Activated naive CD8-positive, alpha-beta T cell treated with anti-CD3 and anti-CD28 coated beads, Interleukin-2, amount 50 U/mL, for 24 hours (primary cell): ENCODE data around the gene GLRA2.
"Not testable (repeated sequence)": the region's sequence is repeated elsewhere in the genome, so short reads cannot be mapped to it uniquely, and the experiment has no call there.

Experiments used
- ATAC-seq: fragments of 150-1000 bp; cut with Tn5 transposase; one replicate; pipeline ENCODE4 v1.10.0; 2021
- DNase-seq: peaks from one replicate; pipeline ENCODE4 v3.0.0; 2021
- H3K27ac Mint-ChIP-seq: one replicate; pipeline ENCODE4 v1.8.0; 2021; ENCODE audit warnings: mild to moderate bottlenecking, mixed read lengths
- H3K27me3 Mint-ChIP-seq: one replicate; pipeline ENCODE4 v1.8.0; 2021; ENCODE audit warnings: mixed read lengths
- H3K36me3 Mint-ChIP-seq: one replicate; pipeline ENCODE4 v1.8.0; 2021; ENCODE audit warnings: low read depth, mixed read lengths
- H3K4me1 Mint-ChIP-seq: one replicate; pipeline ENCODE4 v1.8.0; 2021; ENCODE audit warnings: mixed read lengths
- H3K4me3 Mint-ChIP-seq: one replicate; pipeline ENCODE4 v1.8.0; 2021; ENCODE audit warnings: mild to moderate bottlenecking, moderate library complexity, mixed read lengths
- H3K9me3 Mint-ChIP-seq: one replicate; pipeline ENCODE4 v1.8.0; 2021; ENCODE audit warnings: mixed read lengths

GLRA2 gene

DNA sequence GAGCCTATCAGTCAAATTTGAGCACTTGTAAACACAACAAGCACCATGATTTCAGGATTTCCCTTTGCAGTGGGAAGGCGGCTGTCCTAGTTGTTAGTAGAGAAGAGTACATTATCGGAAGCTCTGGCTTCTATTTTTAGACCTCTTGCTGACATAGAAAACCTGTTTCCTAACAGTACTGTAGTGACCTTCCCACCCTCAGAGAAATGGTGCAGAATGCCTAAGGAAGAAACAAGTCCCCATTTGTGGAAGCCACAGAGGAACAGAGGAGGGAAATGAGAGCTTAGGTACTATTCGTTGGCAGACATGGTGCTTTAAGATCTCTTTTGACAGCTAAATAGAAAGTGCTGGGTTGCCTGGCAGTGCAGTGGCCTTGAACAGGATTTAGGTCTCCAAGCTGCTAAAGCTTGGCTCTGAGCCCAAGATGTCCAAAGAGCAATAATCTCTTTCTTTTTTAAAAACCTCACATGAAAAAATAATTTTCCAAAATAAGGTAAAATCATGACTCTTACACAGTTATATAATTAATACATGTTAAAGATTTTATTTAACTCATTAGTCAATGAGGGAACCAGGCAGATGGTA, 24.9 kb downstream of the GLRA2 start:
- H3K27ac Mint-ChIP-seq, result no peak overlapping the region
- no peaks in the 10 kb centered on the region for H3K9me3 Mint-ChIP-seq
- no peaks in the 10 kb centered on the region for H3K36me3 Mint-ChIP-seq
- no peaks in the 10 kb centered on the region for H3K4me1 Mint-ChIP-seq
- H3K27me3 Mint-ChIP-seq, result peaks cover 2% of the 10 kb centered on the region
- DNase-seq (no peak), ATAC-seq (no peak)
- no peak overlapping the region for H3K4me3 Mint-ChIP-seq

DNA sequence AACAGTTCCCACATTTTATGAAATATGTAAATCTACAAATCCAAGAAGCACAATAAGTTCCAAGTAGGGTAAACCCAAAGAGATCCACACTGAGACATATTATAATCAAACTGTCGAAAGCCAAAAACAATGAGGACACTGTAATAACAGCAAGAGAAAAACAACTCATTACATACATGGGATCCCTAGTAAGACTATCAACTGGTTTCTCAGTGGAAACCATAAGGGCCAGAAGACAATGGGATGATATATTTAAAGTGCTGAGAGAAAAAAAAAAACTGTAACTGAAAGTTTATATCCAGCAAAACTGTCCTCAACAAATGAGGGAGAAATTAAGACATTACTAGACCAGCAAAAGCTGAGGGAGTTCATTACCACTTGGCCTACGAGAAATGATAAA, 34.7 kb downstream of the GLRA2 start:
- no peaks in the 10 kb centered on the region for H3K4me1 Mint-ChIP-seq
- DNase-seq, result no peak
- H3K9me3 Mint-ChIP-seq, result peaks cover 12% of the 10 kb centered on the region
- no peak for ATAC-seq
- no peaks in the 10 kb centered on the region for H3K27me3 Mint-ChIP-seq
- H3K4me3 Mint-ChIP-seq, result no peak overlapping the region
- H3K27ac Mint-ChIP-seq, result no peak overlapping the region
- no peaks in the 10 kb centered on the region for H3K36me3 Mint-ChIP-seq

DNA sequence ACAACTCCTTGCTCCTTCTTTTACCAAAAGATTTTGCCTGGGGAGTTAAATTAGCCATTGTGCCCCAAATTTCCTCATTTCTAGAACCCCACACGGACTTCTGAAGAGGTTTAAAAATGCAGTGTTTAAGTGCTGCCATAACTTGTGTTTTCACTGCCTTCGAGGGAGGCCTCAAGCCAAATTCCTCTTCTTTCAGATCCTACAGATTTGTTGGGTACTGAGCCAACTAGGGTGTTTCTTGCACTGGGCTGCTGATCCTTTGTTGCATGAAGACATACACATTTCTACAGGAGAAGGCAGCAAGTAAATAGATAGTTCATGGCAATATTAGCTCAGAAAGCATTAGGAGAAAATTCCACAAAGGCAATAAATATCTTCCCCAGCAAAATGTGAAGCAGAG, 43.8 kb downstream of the GLRA2 start:
- DNase-seq, result no peak
- Mint-ChIP-seq H3K9me3 (no peaks in the 10 kb centered on the region), H3K27me3 (no peaks in the 10 kb centered on the region), H3K4me3 (no peak overlapping the region), H3K4me1 (no peaks in the 10 kb centered on the region), H3K36me3 (no peaks in the 10 kb centered on the region), H3K27ac (no peak overlapping the region)
- no peak for ATAC-seq

DNA sequence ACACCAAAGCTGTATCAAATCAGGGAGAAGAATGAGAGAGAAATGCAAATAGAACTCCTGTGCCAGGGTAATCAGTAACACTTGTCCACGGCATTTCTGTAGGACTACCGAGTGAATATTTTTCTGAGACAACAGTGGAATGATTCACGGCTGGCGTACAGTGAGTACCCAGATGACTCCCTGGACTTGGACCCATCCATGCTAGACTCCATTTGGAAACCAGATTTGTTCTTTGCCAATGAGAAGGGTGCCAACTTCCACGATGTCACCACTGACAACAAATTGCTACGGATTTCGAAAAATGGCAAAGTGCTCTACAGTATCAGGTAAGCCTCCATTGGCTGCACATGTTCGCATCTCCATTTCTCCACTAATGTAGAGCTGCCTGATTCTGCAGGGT, 51.7 kb downstream of the GLRA2 start:
- Mint-ChIP-seq H3K27ac (no peak overlapping the region), H3K4me1 (no peaks in the 10 kb centered on the region), H3K27me3 (no peaks in the 10 kb centered on the region), H3K4me3 (no peak overlapping the region), H3K36me3 (no peaks in the 10 kb centered on the region), H3K9me3 (no peaks in the 10 kb centered on the region)
- ATAC-seq (no peak), DNase-seq (no peak)

DNA sequence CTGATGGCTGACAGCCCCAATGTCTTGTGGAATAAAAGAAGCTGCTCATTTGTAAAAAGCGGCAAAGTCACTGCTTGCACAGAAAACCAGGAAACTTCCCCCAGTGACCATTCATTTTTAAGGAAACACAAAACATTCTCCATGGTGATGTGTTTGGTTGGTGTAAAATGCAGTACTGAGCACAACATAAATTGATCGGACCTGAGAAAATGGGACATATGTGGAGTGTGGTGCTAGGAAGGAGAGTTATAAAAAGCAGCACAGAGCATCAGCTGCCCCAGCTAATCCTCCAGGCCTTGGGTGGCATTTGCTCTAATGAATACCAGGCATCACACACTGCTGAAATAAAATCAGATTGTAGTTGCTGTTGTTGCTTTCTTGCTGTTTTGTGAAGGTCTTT, 55.2 kb downstream of the GLRA2 start:
- DNase-seq, result no peak
- no peaks in the 10 kb centered on the region for H3K36me3 Mint-ChIP-seq
- H3K27me3 Mint-ChIP-seq, result no peaks in the 10 kb centered on the region
- H3K4me1 Mint-ChIP-seq, result no peaks in the 10 kb centered on the region
- no peak overlapping the region for H3K4me3 Mint-ChIP-seq
- no peak overlapping the region for H3K27ac Mint-ChIP-seq
- ATAC-seq, result no peak
- no peaks in the 10 kb centered on the region for H3K9me3 Mint-ChIP-seq

DNA sequence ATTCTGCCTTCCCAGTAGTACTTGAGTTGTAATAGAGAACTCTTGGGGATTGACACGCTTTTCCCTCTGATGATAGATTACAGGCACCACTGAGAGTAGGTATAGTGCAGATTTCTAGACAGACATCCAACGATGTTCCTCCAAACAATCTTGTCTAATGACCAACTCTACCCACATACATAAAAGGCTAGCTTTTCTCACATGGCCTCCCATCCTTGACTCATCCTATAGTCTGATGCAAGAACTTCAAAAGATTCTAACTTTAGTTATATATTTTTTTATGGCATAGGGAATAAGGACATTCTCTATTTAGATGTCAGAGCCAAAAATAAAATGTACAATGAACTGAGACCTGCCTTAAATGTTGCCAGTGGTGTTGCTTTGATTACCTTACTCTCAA, 60.9 kb downstream of the GLRA2 start:
- H3K4me1 Mint-ChIP-seq, result no peaks in the 10 kb centered on the region
- H3K27ac Mint-ChIP-seq, result no peak overlapping the region
- H3K27me3 Mint-ChIP-seq, result no peaks in the 10 kb centered on the region
- H3K36me3 Mint-ChIP-seq, result no peaks in the 10 kb centered on the region
- ATAC-seq (no peak), DNase-seq (no peak)
- no peak overlapping the region for H3K4me3 Mint-ChIP-seq
- no peaks in the 10 kb centered on the region for H3K9me3 Mint-ChIP-seq

DNA sequence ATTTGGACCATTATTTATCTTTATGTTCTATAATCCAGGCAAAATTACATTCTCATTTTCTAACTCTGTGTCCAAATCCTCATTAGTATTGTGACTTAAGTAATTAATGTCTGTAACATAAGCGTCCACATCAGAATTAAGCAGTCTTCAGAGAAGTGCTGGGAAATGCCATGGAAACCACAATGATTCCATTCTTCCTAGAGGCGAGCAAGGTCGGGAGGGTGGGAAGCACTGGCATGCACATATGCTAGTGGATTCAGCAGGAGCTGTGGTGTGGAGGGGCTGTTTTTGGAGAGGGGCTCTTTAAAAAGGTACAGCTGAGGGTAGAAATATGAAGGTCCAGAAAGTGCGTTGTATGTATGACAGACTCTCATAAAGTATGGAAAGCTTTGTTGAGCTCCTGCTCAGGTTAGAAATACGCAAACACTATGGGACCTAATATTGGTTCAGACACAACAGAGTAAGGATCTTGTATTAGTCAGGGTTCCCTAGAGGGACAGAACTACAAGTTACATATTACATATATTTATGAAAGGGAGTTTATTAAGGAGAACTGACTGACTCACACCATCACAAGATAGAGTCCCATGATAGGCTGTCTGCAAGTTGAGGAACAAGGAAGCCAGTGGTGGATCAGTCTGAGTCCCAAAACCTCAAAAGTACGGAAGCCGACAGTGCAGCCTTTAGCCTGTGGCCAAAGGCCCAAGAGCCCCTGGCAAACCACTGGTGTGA, 61.5 kb downstream of the GLRA2 start:
- Mint-ChIP-seq H3K27ac (no peak overlapping the region), H3K4me3 (no peak overlapping the region), H3K27me3 (no peaks in the 10 kb centered on the region), H3K9me3 (no peaks in the 10 kb centered on the region), H3K4me1 (no peaks in the 10 kb centered on the region), H3K36me3 (no peaks in the 10 kb centered on the region)
- no peak for ATAC-seq
- no peak for DNase-seq

DNA sequence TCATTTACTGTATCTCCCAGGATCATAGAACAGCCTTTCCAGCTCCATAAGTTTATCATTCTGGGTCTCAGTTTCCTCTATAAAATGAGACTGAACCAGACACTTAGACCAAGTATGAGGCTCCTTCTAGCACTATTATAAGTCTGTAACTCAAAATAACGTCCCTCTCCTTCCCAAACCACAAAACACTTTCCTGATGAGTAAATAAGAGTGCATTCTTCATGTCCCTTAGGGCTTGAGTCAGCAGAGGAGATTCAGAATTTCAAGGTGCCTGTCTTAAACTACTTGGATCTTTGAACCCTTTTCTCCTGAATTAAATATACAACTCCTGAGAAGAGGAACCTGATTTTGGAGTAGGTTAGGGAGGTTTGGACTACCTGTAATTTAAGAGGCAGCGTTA, 62.6 kb downstream of the GLRA2 start:
- H3K27me3 Mint-ChIP-seq, result no peaks in the 10 kb centered on the region
- no peak overlapping the region for H3K27ac Mint-ChIP-seq
- no peak overlapping the region for H3K4me3 Mint-ChIP-seq
- no peak for ATAC-seq
- H3K4me1 Mint-ChIP-seq, result no peaks in the 10 kb centered on the region
- DNase-seq, result no peak
- no peaks in the 10 kb centered on the region for H3K9me3 Mint-ChIP-seq
- no peaks in the 10 kb centered on the region for H3K36me3 Mint-ChIP-seq

DNA sequence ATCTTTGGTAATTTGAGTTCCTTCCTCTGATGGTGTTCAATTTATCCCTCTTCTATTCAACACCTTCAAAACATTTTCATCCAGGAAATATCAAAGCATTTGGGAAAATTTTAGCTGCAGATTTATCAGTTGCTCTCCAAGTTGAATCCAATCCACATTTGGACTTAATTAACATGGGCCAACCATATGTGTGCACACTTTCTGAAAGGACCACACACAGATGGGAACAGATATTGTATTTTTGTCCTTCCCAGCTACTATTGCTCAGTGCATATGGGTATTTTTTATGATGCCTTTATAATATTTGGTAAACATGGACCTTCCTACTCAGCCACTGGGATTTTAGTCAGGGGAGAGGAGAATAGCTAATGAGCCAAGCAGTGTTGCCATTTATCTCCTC, 65.2 kb downstream of the GLRA2 start:
- no peak for ATAC-seq
- Mint-ChIP-seq H3K36me3 (no peaks in the 10 kb centered on the region), H3K4me1 (no peaks in the 10 kb centered on the region), H3K9me3 (no peaks in the 10 kb centered on the region), H3K27me3 (no peaks in the 10 kb centered on the region), H3K27ac (no peak overlapping the region), H3K4me3 (no peak overlapping the region)
- no peak for DNase-seq

DNA sequence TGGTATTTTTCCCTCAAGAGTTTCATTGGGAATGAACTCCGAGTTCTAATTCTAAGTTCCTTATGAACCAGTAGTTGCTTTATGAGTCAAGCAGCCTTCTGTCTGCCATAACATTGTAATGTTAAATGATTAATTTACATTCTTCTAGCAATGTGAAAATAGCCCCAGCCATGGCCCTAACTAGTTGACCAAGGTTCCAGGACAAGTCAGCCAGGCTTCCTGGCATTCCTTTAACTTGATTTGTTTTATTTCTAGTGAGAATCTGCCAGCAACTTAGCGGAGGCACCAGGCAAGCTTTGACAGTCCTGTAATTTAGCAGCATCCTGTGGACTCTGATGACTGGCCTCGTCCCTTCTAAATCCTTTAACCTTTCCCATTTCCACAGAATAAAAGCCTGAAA, 69.0 kb downstream of the GLRA2 start:
- ATAC-seq (no peak), DNase-seq (no peak)
- Mint-ChIP-seq H3K27ac (no peak overlapping the region), H3K27me3 (no peaks in the 10 kb centered on the region), H3K36me3 (no peaks in the 10 kb centered on the region), H3K4me3 (no peak overlapping the region), H3K4me1 (no peaks in the 10 kb centered on the region), H3K9me3 (no peaks in the 10 kb centered on the region)

DNA sequence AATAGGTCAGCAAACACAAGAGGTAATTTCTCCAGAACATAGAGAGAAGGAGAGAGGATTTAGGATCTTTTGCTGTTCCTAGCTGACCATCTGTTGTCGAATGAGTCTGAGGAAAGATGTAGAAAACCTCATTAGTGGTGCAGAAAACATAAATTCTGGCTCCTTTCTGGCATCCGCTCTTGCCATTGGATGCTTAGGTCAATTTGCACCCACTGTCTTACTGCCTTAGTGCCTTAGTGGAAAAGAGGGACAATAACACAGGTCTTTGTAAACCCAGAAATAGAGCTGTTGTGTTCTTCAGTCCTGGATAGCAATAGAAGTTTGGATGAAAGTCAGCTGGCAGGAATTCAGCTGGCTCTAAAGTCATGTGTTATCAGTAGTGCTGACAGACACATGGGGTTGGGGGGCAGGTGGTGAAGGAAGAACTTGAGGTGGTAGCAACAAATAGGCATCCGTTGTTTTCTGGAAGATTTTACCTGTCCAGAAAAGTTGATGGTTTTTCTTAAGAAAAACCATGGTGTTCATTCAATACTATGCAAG, 78.2 kb downstream of the GLRA2 start:
- H3K9me3 Mint-ChIP-seq, result peaks cover 4% of the 10 kb centered on the region

DNA sequence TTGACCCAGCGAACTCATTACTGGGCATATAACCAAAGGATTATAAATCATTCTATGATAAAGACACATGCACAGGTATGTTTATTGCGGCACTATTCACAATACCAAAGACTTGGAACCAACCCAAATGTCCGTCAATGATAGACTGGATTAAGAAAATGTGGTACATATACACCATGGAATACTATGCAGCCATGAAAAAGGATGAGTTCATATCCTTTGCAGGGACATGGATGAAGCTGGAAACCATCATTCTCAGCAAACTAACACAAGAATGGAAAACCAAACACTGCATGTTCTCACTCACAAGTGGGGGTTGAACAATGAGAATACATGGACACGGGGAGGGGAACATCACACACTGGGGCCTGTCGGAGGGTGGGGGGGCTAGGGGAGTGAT, 83.1 kb downstream of the GLRA2 start:
- not testable (repeated sequence) for H3K36me3 Mint-ChIP-seq, H3K27ac Mint-ChIP-seq, H3K9me3 Mint-ChIP-seq, H3K27me3 Mint-ChIP-seq, H3K4me3 Mint-ChIP-seq, ATAC-seq, H3K4me1 Mint-ChIP-seq, DNase-seq

More for the DNA sequence above, 78.2 kb downstream of the GLRA2 start:
- ATAC-seq (no peak), DNase-seq (no peak)
- Mint-ChIP-seq H3K27ac (no peak overlapping the region), H3K4me3 (no peak overlapping the region), H3K36me3 (no peaks in the 10 kb centered on the region), H3K4me1 (no peaks in the 10 kb centered on the region), H3K27me3 (no peaks in the 10 kb centered on the region)

DNA sequence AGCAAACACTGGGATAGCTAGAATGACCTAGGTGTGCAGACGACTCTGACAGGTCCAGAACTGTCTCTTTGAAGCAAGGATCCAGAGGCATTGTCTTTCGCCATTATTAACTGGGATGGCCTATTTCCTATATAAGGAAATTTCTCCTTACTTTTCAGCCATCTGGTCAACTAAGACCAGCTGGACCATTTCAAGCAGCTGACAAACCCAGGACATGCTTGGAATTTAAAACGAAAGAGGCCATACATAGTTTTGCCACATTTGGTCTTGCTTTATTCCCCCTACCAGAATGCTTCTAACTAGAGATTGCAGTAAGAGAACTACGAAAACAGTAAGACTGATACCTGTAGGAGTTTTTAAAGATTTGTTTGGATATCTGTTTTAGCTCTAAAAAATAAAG, 87.0 kb downstream of the GLRA2 start:
- DNase-seq (no peak), ATAC-seq (no peak)
- H3K36me3 Mint-ChIP-seq, result no peaks in the 10 kb centered on the region
- H3K4me3 Mint-ChIP-seq, result no peak overlapping the region
- H3K9me3 Mint-ChIP-seq, result no peaks in the 10 kb centered on the region
- H3K4me1 Mint-ChIP-seq, result no peaks in the 10 kb centered on the region
- no peak overlapping the region for H3K27ac Mint-ChIP-seq
- no peaks in the 10 kb centered on the region for H3K27me3 Mint-ChIP-seq

DNA sequence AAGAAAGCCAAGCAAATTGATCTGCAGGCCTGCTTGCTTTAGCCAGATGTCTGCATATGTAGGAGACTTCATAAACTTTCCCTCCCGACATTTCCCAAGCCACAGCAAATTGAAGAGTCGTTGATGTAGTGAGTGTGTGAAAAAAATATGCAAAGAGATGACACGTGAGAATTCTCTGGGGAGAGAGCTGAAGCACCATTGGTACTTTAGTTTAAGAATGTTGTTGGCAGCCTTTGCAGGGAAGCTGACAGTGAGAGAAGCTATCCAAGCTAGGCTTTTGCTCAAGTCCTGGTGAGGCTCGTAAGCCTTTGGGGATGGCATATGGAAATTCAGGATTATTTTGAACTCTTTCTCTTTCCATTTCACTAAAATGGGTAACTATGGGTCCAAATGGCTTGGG, 87.5 kb downstream of the GLRA2 start:
- Mint-ChIP-seq H3K4me3 (no peak overlapping the region), H3K27ac (no peak overlapping the region), H3K27me3 (no peaks in the 10 kb centered on the region), H3K36me3 (no peaks in the 10 kb centered on the region), H3K9me3 (no peaks in the 10 kb centered on the region), H3K4me1 (no peaks in the 10 kb centered on the region)
- ATAC-seq, result no peak
- no peak for DNase-seq

DNA sequence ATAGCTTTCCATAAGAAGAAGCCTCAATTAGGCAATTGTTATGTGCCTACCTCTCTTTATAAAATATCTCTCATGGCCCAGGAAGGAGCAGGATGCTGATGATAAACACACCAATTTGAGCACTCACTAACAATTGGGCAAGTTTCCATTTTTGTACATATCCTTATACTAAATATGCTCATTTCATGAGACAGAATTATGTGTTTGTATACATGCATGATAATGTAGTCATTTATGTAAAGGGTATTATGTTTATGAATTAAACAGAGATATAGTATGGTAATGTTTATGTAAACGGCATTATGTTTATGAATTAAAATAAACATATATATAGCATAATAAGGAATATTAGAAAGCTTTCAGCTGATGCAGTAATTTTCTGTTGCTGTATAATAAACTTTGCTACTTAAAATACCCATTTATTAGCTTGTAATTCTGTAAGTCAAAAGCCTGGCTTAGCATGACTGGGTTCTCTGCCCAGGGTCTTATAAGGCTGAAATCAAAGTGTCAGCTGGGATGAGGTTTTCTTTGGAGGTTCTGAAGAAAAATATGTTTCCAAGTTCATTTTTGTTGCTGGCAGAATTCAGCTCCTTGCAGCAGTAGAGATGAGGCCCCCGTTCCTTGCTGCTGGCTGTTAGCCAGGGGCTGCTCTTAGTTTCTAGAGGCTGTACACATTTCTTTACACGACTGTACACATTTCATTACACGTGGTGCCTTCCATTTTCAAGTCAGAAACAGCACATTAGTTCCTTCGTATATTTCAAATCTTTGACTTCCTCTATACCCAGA, 89.0 kb downstream of the GLRA2 start:
- no peak for ATAC-seq
- no peaks in the 10 kb centered on the region for H3K36me3 Mint-ChIP-seq

More for the DNA sequence above, 89.0 kb downstream of the GLRA2 start:
- Mint-ChIP-seq H3K9me3 (peaks cover 3% of the 10 kb centered on the region), H3K4me3 (no peak overlapping the region), H3K27me3 (no peaks in the 10 kb centered on the region), H3K4me1 (no peaks in the 10 kb centered on the region), H3K27ac (no peak overlapping the region)
- DNase-seq, result no peak
